IMR-90 (cell line): ENCODE results near the gene OR6B1. TPM values are rescaled to one million over a fixed set of nuclear protein-coding genes. Genes with fewer than 3 reads are reported as not detected.

ENCODE experiments used
- ATAC-seq: fragments of 200-7000 bp; cut with Tn5 transposase; 2 replicates; pipeline ENCODE4 v1.9.1; 2020; ENCODE audit warnings: low read depth, mild to moderate bottlenecking, moderate library complexity
- BruUV-seq: library from RNA; stranded (reverse); fragments of 400-500 nt; replicated peaks from 2 replicates; lab custom pipeline; 2021; lab: Mats Ljungman, UMichigan
- CTCF ChIA-PET: fragments of 300-600 bp; formaldehyde crosslinking; extraction: SDS; loops from one replicate; lab custom pipeline; 2021; ENCODE audit warnings: antibody characterized with exemption; lab: Yijun Ruan, JAX
- POLR2A ChIA-PET: fragments of 300-600 bp; sonication (Branson Sonifier 250); formaldehyde crosslinking; loops from one replicate; lab custom pipeline; 2022; ENCODE audit warnings: antibody characterized with exemption; ENCODE audit not compliant: unreplicated experiment; lab: Charles Lee
- DNase-seq: peaks from one replicate; pipeline ENCODE4 v3.0.0; 2013
- H2AFZ ChIP-seq: replicated peaks from 2 replicates; pipeline ENCODE3; 2013; ENCODE audit warnings: low read length, mild to moderate bottlenecking; ENCODE audit not compliant: poor library complexity
- H2AK5ac ChIP-seq: 2 replicates; pipeline ENCODE4 v1.6.1; 2013; ENCODE audit warnings: low read depth, low read length, inconsistent platforms
- H2AK9ac ChIP-seq: replicated peaks from 2 replicates; pipeline ENCODE3; 2013; ENCODE audit warnings: mild to moderate bottlenecking, low read depth, low read length, moderate library complexity; ENCODE audit not compliant: poor library complexity
- H2BK120ac ChIP-seq: 2 replicates; pipeline ENCODE4 v1.6.1; 2013; ENCODE audit warnings: low read depth, low read length, inconsistent platforms
- H2BK15ac ChIP-seq: 3 replicates; pipeline ENCODE4 v1.6.1; 2013; ENCODE audit warnings: low read depth, low read length, inconsistent platforms
- H2BK20ac ChIP-seq: 2 replicates; pipeline ENCODE4 v1.6.1; 2013; ENCODE audit warnings: low read depth, mild to moderate bottlenecking, inconsistent platforms, low read length, moderate library complexity
- H2BK5ac ChIP-seq: 2 replicates; pipeline ENCODE4 v1.6.1; 2013; ENCODE audit warnings: mild to moderate bottlenecking, low read depth, low read length, inconsistent platforms; ENCODE audit not compliant: poor library complexity, severe bottlenecking
- H3K14ac ChIP-seq: replicated peaks from 2 replicates; pipeline ENCODE4 v1.6.1; 2013; ENCODE audit warnings: low read depth, low read length, inconsistent platforms
- H3K18ac ChIP-seq: 2 replicates; pipeline ENCODE4 v1.6.1; 2013; ENCODE audit warnings: low read depth, low read length, control low read depth
- H3K23ac ChIP-seq: 2 replicates; pipeline ENCODE4 v1.6.1; 2013; ENCODE audit warnings: low read depth, low read length, inconsistent platforms
- H3K27ac ChIP-seq: 2 replicates; pipeline ENCODE4 v1.5.1; 2013; ENCODE audit warnings: mild to moderate bottlenecking, control low read depth, low read length; ENCODE audit not compliant: insufficient read depth
- H3K27me3 ChIP-seq: 2 replicates; pipeline ENCODE4 v1.6.1; 2013; ENCODE audit warnings: low read length; ENCODE audit not compliant: control insufficient read depth, insufficient read depth
- H3K36me3 ChIP-seq: 2 replicates; pipeline ENCODE4 v1.6.1; 2013; ENCODE audit warnings: low read length, mixed read lengths; ENCODE audit not compliant: control insufficient read depth, insufficient read depth
- H3K4ac ChIP-seq: 2 replicates; pipeline ENCODE4 v1.6.1; 2013; ENCODE audit warnings: low read depth, low read length, inconsistent platforms
- H3K4me1 ChIP-seq: 2 replicates; pipeline ENCODE4 v1.6.1; 2013; ENCODE audit warnings: low read length, mixed read lengths; ENCODE audit not compliant: control insufficient read depth, insufficient read depth
- H3K4me2 ChIP-seq: 2 replicates; pipeline ENCODE4 v1.6.1; 2013; ENCODE audit warnings: low read depth, mild to moderate bottlenecking, control low read depth, low read length, moderate library complexity
- H3K4me3 ChIP-seq: 2 replicates; pipeline ENCODE4 v1.5.1; 2013; ENCODE audit warnings: low read depth, mild to moderate bottlenecking, control low read depth, low read length, moderate library complexity; ENCODE audit not compliant: insufficient read depth
- H3K56ac ChIP-seq: 2 replicates; pipeline ENCODE4 v1.6.1; 2013; ENCODE audit warnings: low read length, inconsistent platforms; ENCODE audit not compliant: insufficient read depth; ENCODE audit errors: extremely low read depth
- H3K79me1 ChIP-seq, 2 experiments: 2 replicates each; pipeline ENCODE4 v1.6.1; 2013; ENCODE audit warnings: low read length in 2 of 2, inconsistent platforms in 1 of 2, low read depth in 1 of 2
- H3K9ac ChIP-seq: 2 replicates; pipeline ENCODE4 v1.6.1; 2013; ENCODE audit warnings: low read depth, low read length, control low read depth
- H3K9me1 ChIP-seq: 2 replicates; pipeline ENCODE4 v1.6.1; 2013; ENCODE audit warnings: low read length, inconsistent platforms; ENCODE audit not compliant: insufficient read depth
- H3K9me3 ChIP-seq: 2 replicates; pipeline ENCODE4 v1.6.1; 2013; ENCODE audit warnings: low read length; ENCODE audit not compliant: control insufficient read depth, insufficient read depth
- H4K20me1 ChIP-seq: 2 replicates; pipeline ENCODE4 v1.6.1; 2013; ENCODE audit warnings: low read length, inconsistent platforms; ENCODE audit not compliant: insufficient read depth
- H4K5ac ChIP-seq: 2 replicates; pipeline ENCODE4 v1.6.1; 2013; ENCODE audit warnings: mild to moderate bottlenecking, low read depth, low read length, control low read depth
- H4K8ac ChIP-seq, 2 experiments: 2 replicates each; pipeline ENCODE4 v1.6.1; 2013; ENCODE audit warnings: low read depth in 2 of 2, low read length in 2 of 2, control low read depth in 1 of 2, inconsistent platforms in 1 of 2
- H4K91ac ChIP-seq: 2 replicates; pipeline ENCODE4 v1.6.1; 2013; ENCODE audit warnings: low read depth, low read length, inconsistent platforms; ENCODE audit not compliant: insufficient read depth
- FOS ChIP-seq: fragments of 150-350 bp; IDR thresholded peaks from 2 replicates; pipeline ENCODE4 v1.6.1; 2016; ENCODE audit warnings: low read depth, low read length
- MXI1 ChIP-seq: IDR thresholded peaks from 2 replicates; pipeline ENCODE4 v1.6.1; 2012; ENCODE audit warnings: low read depth, mild to moderate bottlenecking, low read length, moderate library complexity, borderline replicate concordance
- RAD21 ChIP-seq: IDR thresholded peaks from 2 replicates; pipeline ENCODE4 v1.6.1; 2012; ENCODE audit warnings: low read length, improper control_type of control experiment
- SMC3 ChIP-seq: fragments of 150-350 bp; IDR thresholded peaks from 2 replicates; pipeline ENCODE4 v1.6.1; 2016; ENCODE audit warnings: low read depth, mild to moderate bottlenecking, antibody characterized with exemption, low read length, moderate library complexity
- WGBS, 2 experiments: methylation state at CpG; one replicate each; pipeline versions ENCODE4 v1.1.5 to v1.1.7; 2013; ENCODE audit warnings: missing lambda C conversion rate in 2 of 2; ENCODE audit not compliant: insufficient read length in 1 of 2; ENCODE audit errors: extremely low coverage in 2 of 2; 5-methylcytosine and 5-hydroxymethylcytosine counted together
- dilution Hi-C: fragments of 300-500 bp; cut with HindIII; formaldehyde crosslinking; loops from one replicate; pipeline ENCODE4 v1.14.3; 2018; ENCODE audit warnings: low sequenced_read_pairs; ENCODE audit not compliant: unreplicated experiment
- in situ Hi-C: fragments of 300-500 bp; cut with MboI; formaldehyde crosslinking; loops from 3 replicates; pipeline ENCODE4 v1.14.3; 2019; ENCODE audit warnings: low sequenced_read_pairs, inconsistent platforms, mixed read lengths
- intact Hi-C: fragments of 100-400 bp; cut with micrococcal nuclease; formaldehyde crosslinking; loops from 2 replicates; pipeline ENCODE4 v1.10.0; 2022
- polyA plus RNA-seq, 3 experiments: library from polyadenylated mRNA; depleted of rRNA; stranded (reverse); fragments of >200 nt; gene quantifications; 2 replicates each; pipeline ENCODE4 v1.2.3, GENCODE V29; 2012; ENCODE audit warnings: low replicate concordance in 1 of 3
- total RNA-seq: library from RNA; depleted of rRNA; stranded (reverse); fragments of >200 nt; gene quantifications from 2 replicates; pipeline ENCODE4 v1.2.3, GENCODE V29; 2012

The OR6B1 gene
- total and polyA plus RNA-seq, 2 of the 4 experiments (the other 2 are of a cell fraction): not detected

DNA sequence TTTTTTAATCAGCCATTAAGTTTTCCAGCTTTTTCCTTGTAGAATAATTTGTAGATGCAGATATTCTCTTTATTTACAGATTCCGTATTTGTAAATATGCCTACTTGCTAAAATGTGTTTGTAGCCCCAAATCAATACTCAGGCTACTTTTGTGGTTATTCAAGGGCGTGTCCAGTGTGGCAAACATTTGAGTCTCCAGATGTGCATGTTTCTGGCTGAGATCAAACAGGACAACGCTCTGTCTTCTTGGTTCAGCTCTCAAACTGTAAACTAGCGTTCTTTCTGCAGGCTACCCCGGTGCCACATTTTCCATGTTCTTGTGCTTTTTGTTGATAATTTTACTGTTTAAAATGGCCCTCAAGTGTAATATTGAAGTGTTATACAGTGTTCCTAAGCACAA, 32.4 kb downstream of the OR6B1 start:
- H3K4me2 ChIP-seq: no peak overlapping the region
- no peak overlapping the region for H2BK15ac ChIP-seq
- H3K79me1 ChIP-seq: no peaks in the 10 kb centered on the region
- no peak overlapping the region for H3K27ac ChIP-seq
- intact Hi-C loops (no loop called here), dilution Hi-C loops (no loop called here), in situ Hi-C loops (no loop called here)
- BruUV-seq: no TSS peak
- H2BK5ac ChIP-seq: no peak overlapping the region
- no peak overlapping the region for H2AFZ ChIP-seq
- DNase-seq: no peak
- no peak overlapping the region for H3K9ac ChIP-seq
- no peak overlapping the region for H2AK9ac ChIP-seq
- no peaks in the 10 kb centered on the region for H3K9me3 ChIP-seq
- no peak overlapping the region for H4K8ac ChIP-seq
- CTCF ChIA-PET: no interaction called here
- POLR2A ChIA-PET: no interaction called here
- no peak for ATAC-seq
- H3K14ac ChIP-seq: no peak overlapping the region
- no peaks in the 10 kb centered on the region for H3K36me3 ChIP-seq
- no peak overlapping the region for H2AK5ac ChIP-seq
- H3K27me3 ChIP-seq: no peaks in the 10 kb centered on the region
- no peak overlapping the region for H4K5ac ChIP-seq
- H2BK20ac ChIP-seq: no peak overlapping the region
- no peak overlapping the region for H3K4me3 ChIP-seq
- no peak overlapping the region for H3K4ac ChIP-seq
- H3K9me1 ChIP-seq: no peaks in the 10 kb centered on the region
- no peak for TF ChIP-seq RAD21
- TF ChIP-seq SMC3: no peak
- no peak for TF ChIP-seq MXI1
- TF ChIP-seq FOS: no peak
- no peaks in the 10 kb centered on the region for H4K20me1 ChIP-seq
- H2BK120ac ChIP-seq: no peak overlapping the region
- no peaks in the 10 kb centered on the region for H3K4me1 ChIP-seq
- no peak overlapping the region for H3K18ac ChIP-seq
- no peak overlapping the region for H4K91ac ChIP-seq
- 41% methylated on average over 3 of the region's 5 CpGs; no CpG with 5 or more reads in 1 of the 2 experiments for WGBS, 2 experiments
- no peak overlapping the region for H3K23ac ChIP-seq
- H3K56ac ChIP-seq: no peak overlapping the region
